Activated T-helper 2 cell treated with anti-CD3 and anti-CD28 coated beads, Interferon-gamma antibody, Interleukin-2, Interleukin-4, amounts not matched to agents 10 μg/mL and 5 μg/mL and 100 μg/mL, durations not matched to agents 14 hours and 24 hours and 36 hours (primary cell): ENCODE measurements around the gene GFRA4. TPM values are rescaled to one million over a fixed set of nuclear protein-coding genes. Genes with fewer than 3 reads are reported as not detected.

ENCODE experiments used
- DNase-seq: peaks from one replicate; pipeline ENCODE4 v3.0.0; 2021; ENCODE audit warnings: low spot score
- H3K27ac Mint-ChIP-seq: one replicate; pipeline ENCODE4 v1.8.0; 2021; ENCODE audit warnings: mixed read lengths
- H3K27me3 Mint-ChIP-seq: one replicate; pipeline ENCODE4 v1.8.0; 2021; ENCODE audit warnings: low read depth, mixed read lengths
- H3K36me3 Mint-ChIP-seq: one replicate; pipeline ENCODE4 v1.8.0; 2021; ENCODE audit warnings: low read depth, mixed read lengths
- H3K4me1 Mint-ChIP-seq: one replicate; pipeline ENCODE4 v1.8.0; 2021; ENCODE audit warnings: low read depth, mixed read lengths
- H3K4me3 Mint-ChIP-seq: one replicate; pipeline ENCODE4 v1.8.0; 2021; ENCODE audit warnings: low read depth, mild to moderate bottlenecking, moderate library complexity, mixed read lengths
- H3K9me3 Mint-ChIP-seq: one replicate; pipeline ENCODE4 v1.8.0; 2021; ENCODE audit warnings: mixed read lengths
- intact Hi-C: fragments of 100-400 bp; cut with micrococcal nuclease; formaldehyde crosslinking; loops from one replicate; pipeline ENCODE4 v1.15.1; 2023
- total RNA-seq: library from RNA; stranded (reverse); gene quantifications from 2 replicates; pipeline ENCODE4 v1.2.3, GENCODE V29; 2022

The GFRA4 gene
- total RNA-seq, 1 donor from 2014 or later = not detected

DNA sequence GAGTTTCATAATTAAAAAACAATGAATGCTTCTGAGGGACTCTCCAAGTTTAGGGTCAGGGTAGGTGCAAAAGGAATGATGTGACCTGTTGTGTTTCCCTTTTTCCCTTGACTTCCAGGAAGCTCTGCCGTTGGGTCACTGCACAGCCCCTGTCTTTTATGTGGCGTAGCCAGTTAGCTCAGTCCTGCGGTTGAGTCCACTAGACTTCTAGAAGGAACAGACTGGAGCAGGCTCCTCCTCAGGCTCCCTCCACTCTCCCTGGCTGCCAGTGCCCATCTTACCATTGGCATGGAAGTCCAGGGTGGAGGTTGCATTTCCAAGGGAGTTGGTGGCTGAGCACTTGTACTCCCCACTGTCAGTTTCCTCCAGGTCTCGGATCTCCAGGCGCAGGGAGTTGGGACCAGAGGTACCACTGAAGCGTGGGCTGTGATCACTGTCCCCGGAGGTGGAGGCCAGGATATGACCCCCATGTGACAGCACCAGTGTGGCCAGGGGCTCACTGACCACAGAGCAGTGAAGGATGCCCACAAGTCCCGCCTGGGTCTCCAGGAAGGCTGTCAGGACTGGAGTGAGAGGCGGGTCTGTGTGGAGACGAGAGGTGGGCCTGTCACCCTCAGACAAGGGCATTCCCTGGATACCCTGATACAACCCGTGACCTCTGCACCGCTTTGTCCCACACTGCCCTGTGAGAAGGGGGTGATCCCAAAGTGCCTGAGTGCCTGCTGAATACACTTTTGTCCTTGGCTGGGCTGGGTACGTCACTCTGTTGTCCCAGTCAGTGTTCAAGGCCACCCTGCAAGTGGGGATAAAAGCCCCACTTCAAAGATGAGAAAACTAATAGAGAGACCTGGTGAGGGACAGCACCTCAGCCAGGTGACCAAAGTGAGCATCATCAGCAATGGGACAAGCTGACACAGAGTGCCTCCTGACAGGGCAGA lies 38.1 kb upstream of the GFRA4 start:
- intact Hi-C loops = no loop called here
- DNase-seq = no peak
- H3K36me3 Mint-ChIP-seq = no peaks in the 10 kb centered on the region
- H3K27me3 Mint-ChIP-seq = no peaks in the 10 kb centered on the region
- no peak overlapping the region for H3K4me3 Mint-ChIP-seq
- no peak overlapping the region for H3K27ac Mint-ChIP-seq
- H3K4me1 Mint-ChIP-seq = no peaks in the 10 kb centered on the region
- no peaks in the 10 kb centered on the region for H3K9me3 Mint-ChIP-seq

DNA sequence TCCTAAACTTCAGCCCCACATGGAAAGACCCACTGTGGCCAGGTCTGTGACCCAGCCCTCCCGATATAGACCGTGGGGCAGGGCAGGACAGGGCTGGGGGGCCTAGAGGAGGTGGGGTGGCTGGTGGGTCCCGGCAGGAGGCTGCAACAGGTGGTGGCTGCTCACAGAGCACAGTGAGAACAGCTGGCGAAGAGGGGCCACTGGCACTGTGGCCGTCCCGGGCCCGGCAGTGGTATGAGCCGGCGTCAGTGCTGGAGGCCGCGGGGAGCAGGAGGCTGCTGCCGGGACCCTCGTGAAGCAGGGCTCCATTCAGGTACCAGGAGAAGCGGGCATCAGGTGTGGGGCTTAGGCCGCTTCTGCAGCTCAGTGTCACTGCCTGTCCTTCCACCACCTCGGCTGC lies 35.8 kb upstream of the GFRA4 start:
- Mint-ChIP-seq H3K27ac (no peak overlapping the region), H3K27me3 (no peaks in the 10 kb centered on the region), H3K4me1 (no peaks in the 10 kb centered on the region), H3K36me3 (no peaks in the 10 kb centered on the region), H3K4me3 (no peak overlapping the region), H3K9me3 (no peaks in the 10 kb centered on the region)
- DNase-seq = no peak
- intact Hi-C loops = no loop called here

DNA sequence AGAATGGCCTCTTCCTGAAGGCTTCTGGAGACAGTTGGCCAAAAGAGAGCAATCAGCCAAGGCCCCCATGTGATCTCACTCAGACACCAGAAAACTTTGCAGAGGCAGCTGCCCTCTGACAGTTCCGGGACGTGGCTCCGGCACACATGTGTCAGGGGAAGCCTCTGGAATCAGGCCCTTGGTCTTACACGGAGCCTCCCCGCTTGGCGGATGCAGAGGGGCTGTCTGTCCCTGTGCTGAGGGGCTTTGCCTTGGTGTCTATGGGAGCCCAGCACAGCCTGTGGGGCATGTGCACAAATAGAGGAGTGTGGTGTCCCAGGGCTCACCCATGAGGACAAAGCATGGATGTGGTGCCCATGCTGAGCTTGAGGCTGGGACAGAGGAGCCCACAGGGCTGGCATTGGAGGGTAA lies 35.4 kb upstream of the GFRA4 start:
- Mint-ChIP-seq H3K4me1 (no peaks in the 10 kb centered on the region), H3K9me3 (no peaks in the 10 kb centered on the region), H3K27ac (no peak overlapping the region), H3K27me3 (no peaks in the 10 kb centered on the region), H3K36me3 (no peaks in the 10 kb centered on the region), H3K4me3 (no peak overlapping the region)
- no peak for DNase-seq
- intact Hi-C loops = no loop called here

DNA sequence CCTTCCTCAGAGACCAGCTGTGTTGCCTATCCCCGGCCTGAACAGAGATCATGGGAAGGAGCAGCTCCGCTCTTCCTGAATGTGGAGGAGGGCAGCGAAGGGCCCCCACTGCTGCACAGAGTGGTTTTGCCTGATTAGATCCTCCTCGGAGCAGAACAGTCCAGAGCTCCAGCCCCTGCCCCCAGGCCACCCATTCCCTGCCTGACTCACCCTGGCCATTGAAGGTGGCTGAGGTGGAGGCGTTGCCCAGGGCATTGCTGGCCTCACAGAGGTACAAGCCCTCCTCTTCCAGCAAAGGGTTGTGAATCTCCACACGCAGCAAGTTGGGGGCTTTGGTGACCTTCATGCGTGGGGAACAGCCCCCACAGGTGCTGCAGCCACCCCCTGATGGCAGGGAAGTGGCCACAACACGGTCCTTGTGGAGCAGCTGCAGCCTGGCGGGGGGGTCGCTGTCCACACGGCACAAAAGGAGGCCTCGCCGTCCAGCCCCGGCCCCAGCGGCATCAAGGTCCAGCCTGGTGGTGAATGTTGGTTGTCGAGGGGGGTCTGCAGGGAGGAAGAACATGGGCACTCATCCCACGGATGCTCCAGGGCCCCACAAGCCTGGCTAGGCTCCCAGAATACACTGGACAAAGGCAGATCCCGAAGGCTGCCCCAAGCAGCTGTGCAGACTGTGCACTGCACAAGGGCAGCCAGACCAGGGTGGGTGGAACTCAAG lies 34.5 kb upstream of the GFRA4 start:
- H3K4me1 Mint-ChIP-seq = no peaks in the 10 kb centered on the region
- intact Hi-C loops = no loop called here
- H3K4me3 Mint-ChIP-seq = no peak overlapping the region

DNA sequence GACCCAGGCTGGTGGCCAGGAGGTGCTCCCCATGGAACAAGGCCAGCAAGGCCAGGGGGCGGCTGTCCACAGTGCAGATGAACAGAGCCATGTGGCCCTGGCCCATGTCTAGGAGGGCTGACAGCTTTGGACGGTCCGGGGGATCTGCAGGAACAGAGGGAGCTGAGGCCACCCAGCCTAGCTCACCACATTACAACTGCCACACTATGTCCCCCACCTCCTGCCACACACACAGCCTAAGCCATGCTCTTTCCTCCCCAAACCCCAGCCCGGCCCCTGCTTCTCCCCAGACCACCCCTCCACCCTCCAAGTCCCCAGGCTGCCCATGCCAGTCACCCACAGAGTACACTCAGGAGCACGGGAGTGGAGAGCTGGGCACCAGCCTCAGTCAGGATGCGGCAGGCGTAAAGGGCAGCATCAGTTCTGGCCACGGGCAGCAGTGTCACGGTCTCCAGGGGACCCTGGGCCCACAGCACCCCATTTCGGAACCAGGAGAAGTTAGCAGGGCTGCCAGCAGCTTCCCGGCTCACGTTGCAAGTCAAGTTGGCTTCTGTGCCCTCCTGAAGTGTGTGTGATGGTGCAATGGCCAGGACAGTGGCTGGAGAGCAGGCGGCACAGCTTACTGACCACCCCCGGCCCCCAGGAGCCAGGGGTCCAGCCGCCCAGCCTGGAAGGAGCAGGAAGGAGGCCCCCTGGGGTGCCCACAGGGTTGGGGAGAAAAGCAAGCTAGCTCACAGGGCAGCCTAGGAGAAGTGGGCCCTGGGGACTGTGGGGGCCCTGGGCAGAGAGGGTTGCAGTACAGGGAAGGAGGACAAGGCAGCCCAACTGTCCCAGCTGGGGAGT lies 33.8 kb upstream of the GFRA4 start:
- H3K27ac Mint-ChIP-seq = no peak overlapping the region
- no peaks in the 10 kb centered on the region for H3K27me3 Mint-ChIP-seq
- no peak for DNase-seq
- no peaks in the 10 kb centered on the region for H3K36me3 Mint-ChIP-seq
- no peak overlapping the region for H3K4me3 Mint-ChIP-seq
- no peaks in the 10 kb centered on the region for H3K9me3 Mint-ChIP-seq
- no peaks in the 10 kb centered on the region for H3K4me1 Mint-ChIP-seq
- intact Hi-C loops = no loop called here

More for the DNA sequence above, 34.5 kb upstream of the GFRA4 start:
- DNase-seq = no peak
- Mint-ChIP-seq H3K9me3 (no peaks in the 10 kb centered on the region), H3K27ac (no peak overlapping the region), H3K36me3 (no peaks in the 10 kb centered on the region), H3K27me3 (no peaks in the 10 kb centered on the region)

DNA sequence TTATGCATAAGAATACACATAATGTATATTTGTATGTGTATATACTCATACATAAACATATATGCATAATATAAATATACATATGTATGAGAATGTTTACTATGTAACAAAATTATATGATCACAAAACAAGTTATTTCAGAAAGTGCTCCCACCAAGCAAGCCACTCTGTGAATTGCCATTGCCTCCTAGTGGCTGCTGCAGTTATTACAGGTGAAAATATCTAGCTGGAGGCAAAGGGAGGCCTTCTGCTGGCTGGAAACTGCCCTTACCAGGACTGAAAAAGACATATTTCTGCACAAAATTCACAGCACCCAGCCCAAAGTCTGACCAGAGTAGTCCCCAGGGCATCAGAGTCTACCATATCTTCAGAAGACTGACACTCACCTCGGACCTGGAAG lies 33.0 kb upstream of the GFRA4 start:
- Mint-ChIP-seq H3K36me3 (no peaks in the 10 kb centered on the region), H3K27me3 (no peaks in the 10 kb centered on the region), H3K9me3 (no peaks in the 10 kb centered on the region), H3K27ac (no peak overlapping the region), H3K4me3 (no peak overlapping the region), H3K4me1 (no peaks in the 10 kb centered on the region)
- DNase-seq = no peak
- intact Hi-C loops = no loop called here

DNA sequence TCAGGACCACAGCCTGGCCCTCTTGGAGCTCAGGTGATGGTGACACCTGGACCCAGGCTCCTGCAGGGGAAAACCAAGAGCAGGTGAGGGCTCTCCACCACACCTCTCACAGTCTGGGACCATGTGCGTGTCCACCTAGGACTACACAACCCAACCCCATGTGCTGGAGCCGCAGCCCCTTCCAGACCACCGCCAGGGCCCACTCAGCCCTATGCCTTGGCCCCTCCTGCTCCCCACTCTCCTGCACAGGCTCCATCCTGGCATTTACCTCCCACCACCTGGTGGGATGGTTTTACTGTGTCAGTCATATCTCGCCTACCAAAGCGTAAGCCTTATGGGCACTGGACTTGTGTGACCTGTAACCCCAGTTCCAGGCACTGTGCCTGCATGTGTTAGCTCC lies 31.7 kb upstream of the GFRA4 start:
- no peak overlapping the region for H3K4me3 Mint-ChIP-seq
- no peaks in the 10 kb centered on the region for H3K9me3 Mint-ChIP-seq
- no peak overlapping the region for H3K27ac Mint-ChIP-seq
- no peaks in the 10 kb centered on the region for H3K27me3 Mint-ChIP-seq
- DNase-seq = no peak
- intact Hi-C loops = no loop called here
- no peaks in the 10 kb centered on the region for H3K4me1 Mint-ChIP-seq
- H3K36me3 Mint-ChIP-seq = no peaks in the 10 kb centered on the region

DNA sequence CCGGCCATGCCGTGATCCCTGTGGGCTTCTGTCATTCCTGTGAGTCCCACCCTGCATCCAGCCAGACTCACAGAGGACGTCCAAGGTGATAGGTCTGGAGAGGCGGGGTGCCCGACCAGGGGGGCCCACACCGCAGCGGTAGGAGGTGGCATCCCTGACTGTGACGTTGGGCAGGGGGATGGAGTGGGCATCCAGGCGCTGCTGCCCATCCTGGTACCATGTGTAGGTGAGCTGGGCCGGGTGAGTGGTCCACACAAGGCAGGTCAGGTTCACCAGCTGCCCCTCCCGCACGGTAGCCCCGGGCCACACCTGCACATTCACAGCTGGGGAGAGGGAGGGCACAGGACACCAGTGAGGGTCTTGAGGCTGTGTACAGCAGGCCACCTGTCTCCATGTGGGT lies 30.2 kb upstream of the GFRA4 start:
- Mint-ChIP-seq H3K4me3 (no peak overlapping the region), H3K9me3 (no peaks in the 10 kb centered on the region), H3K27ac (no peak overlapping the region), H3K4me1 (no peaks in the 10 kb centered on the region), H3K27me3 (no peaks in the 10 kb centered on the region), H3K36me3 (no peaks in the 10 kb centered on the region)
- intact Hi-C loops = no loop called here
- DNase-seq = no peak

DNA sequence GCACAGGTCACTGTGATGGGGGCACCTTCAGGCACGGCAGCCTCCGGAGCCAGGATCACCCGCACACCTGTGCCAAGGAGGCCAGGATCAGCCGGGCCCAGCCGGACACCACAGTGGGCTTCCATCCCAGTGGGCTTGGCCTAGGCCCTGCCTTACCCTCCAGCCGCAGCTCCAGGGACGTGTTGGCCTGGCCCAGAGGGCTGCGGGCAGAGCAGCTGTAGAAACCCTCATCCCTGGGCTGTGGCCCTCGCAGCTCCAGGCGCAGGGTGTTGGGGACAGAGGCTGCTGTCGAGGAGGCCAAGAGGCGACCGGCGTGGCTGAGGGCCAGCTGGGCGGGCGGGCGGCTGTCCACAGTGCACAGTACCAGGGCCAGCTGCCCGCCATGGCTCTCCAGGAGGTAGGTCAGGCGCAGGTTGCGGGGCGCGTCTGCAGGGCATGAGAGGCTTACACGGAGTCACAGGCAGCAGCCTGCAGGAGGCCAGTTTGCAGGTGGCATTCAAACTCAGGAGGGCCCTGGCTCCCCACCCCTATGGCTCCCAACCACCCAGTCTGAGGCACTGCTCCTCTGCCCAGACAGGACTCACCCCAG lies 29.6 kb upstream of the GFRA4 start:
- intact Hi-C loops = no loop called here
- DNase-seq = no peak
- Mint-ChIP-seq H3K4me3 (no peak overlapping the region), H3K27ac (no peak overlapping the region), H3K27me3 (peaks cover 4% of the 10 kb centered on the region), H3K9me3 (no peaks in the 10 kb centered on the region), H3K4me1 (no peaks in the 10 kb centered on the region), H3K36me3 (no peaks in the 10 kb centered on the region)

DNA sequence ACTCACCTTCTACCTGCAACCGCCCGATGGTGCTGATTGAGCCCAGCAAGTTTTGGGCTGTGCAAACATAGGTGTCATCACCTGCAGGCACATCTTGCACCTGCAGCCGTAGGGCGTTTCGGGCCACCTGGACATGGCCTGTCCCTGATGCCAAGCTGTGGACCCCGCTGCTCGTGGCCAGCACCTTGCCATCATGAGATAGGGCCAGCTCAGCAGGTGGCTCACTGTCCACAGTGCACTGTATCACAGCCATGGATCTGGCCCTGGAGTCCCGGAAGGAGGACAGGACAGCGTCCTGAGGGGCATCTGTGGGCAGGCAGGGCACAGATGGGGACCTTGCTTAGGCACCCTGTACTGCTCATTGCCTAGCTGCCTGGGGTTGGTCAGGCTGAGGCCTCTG lies 28.7 kb upstream of the GFRA4 start:
- DNase-seq = no peak
- Mint-ChIP-seq H3K4me1 (no peaks in the 10 kb centered on the region), H3K27me3 (peaks cover 6% of the 10 kb centered on the region), H3K9me3 (no peaks in the 10 kb centered on the region), H3K27ac (no peak overlapping the region), H3K4me3 (no peak overlapping the region), H3K36me3 (no peaks in the 10 kb centered on the region)
- intact Hi-C loops = no loop called here

DNA sequence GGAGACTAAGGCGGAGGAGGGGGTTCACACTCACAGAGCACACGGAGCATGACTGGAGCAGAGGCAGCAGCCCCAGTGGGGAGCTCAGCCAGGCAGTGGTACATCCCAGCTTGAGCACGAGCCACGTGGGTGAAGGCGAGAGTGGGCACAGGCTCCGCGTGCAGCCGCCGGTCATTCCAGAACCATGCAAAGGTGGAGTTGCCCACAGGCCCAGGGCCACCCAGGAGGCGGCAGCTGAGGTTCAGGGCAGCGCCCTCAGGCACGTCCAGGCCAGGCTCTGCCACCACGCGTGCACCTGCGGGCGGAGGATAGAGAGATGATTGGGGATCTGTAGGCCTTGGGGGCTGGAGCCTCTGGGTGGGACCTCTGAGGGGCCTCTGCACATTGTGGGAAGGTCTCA lies 28.1 kb upstream of the GFRA4 start:
- Mint-ChIP-seq H3K27ac (no peak overlapping the region), H3K27me3 (peaks cover 9% of the 10 kb centered on the region), H3K9me3 (no peaks in the 10 kb centered on the region), H3K36me3 (no peaks in the 10 kb centered on the region), H3K4me1 (no peaks in the 10 kb centered on the region), H3K4me3 (no peak overlapping the region)
- no peak for DNase-seq
- intact Hi-C loops = no loop called here

DNA sequence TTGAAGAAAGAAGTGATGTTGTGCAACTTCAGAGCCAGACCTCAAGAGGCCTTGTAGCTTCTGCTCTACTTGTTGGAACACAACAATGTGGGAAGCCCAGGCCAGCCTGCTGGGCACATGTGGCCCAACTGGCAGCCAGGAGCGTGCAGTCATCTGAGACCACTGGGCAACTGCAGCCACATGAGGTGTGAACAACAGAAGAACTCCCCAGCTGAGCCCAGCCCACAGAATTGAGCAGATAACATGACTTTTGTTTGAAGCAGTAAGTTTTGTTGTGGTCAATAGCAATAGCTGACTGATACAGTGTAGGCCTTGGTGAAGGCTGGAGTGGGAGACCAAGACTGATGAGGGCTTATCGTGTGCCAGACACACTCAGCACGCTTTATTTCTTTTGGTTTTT lies 27.2 kb upstream of the GFRA4 start:
- Mint-ChIP-seq H3K4me1 (no peaks in the 10 kb centered on the region), H3K9me3 (no peaks in the 10 kb centered on the region), H3K36me3 (no peaks in the 10 kb centered on the region), H3K27me3 (peaks cover 12% of the 10 kb centered on the region), H3K27ac (no peak overlapping the region), H3K4me3 (no peak overlapping the region)
- no peak for DNase-seq
- intact Hi-C loops = no loop called here
